Neural cell (in vitro differentiated cells): ENCODE measurements around the gene GAS2L3. TPM values are rescaled to one million over a fixed set of nuclear protein-coding genes. Genes with fewer than 3 reads are reported as not detected.

Experiments used
- H2AFZ ChIP-seq: fragments of 200-600, 300-800 bp; sonication (generic), shearing (Covaris generic); 2 replicates; pipeline ENCODE4 v1.6.0; 2014; ENCODE audit warnings: low read depth, mild to moderate bottlenecking, antibody characterized with exemption, low read length, moderate library complexity
- H3F3A ChIP-seq: fragments of 200-600 bp; shearing (Covaris generic); 2 replicates; pipeline ENCODE4 v1.6.1; 2016; ENCODE audit warnings: mild to moderate bottlenecking, moderate library complexity, mixed read lengths, antibody characterized with exemption, low read length; ENCODE audit not compliant: insufficient read depth, poor library complexity, severe bottlenecking
- H3K27ac ChIP-seq: fragments of 200-600, 300-800 bp; sonication (generic), shearing (Covaris generic); 2 replicates; pipeline ENCODE4 v1.5.1; 2014; ENCODE audit warnings: mild to moderate bottlenecking, low read length, moderate library complexity
- H3K27me3 ChIP-seq: fragments of 300-800, 200-600 bp; sonication (generic), shearing (Covaris generic); 2 replicates; pipeline ENCODE4 v1.6.0; 2014; ENCODE audit warnings: mild to moderate bottlenecking, low read depth, low read length, moderate library complexity; ENCODE audit not compliant: insufficient read depth
- H3K36me3 ChIP-seq: fragments of 300-800, 200-600 bp; sonication (generic), shearing (Covaris generic); 2 replicates; pipeline ENCODE4 v1.5.1; 2014; ENCODE audit warnings: mild to moderate bottlenecking, antibody characterized with exemption, low read length, moderate library complexity; ENCODE audit not compliant: insufficient read depth
- H3K4me2 ChIP-seq: fragments of 300-800, 200-600 bp; sonication (generic), shearing (Covaris generic); 2 replicates; pipeline ENCODE4 v1.6.0; 2014; ENCODE audit warnings: mild to moderate bottlenecking, low read length
- H3K4me3 ChIP-seq: fragments of 300-800, 200-600 bp; sonication (generic), shearing (Covaris generic); 2 replicates; pipeline ENCODE4 v1.5.1; 2014; ENCODE audit warnings: mild to moderate bottlenecking, low read length, moderate library complexity
- H3K79me2 ChIP-seq: fragments of 200-600 bp; shearing (Covaris generic); replicated peaks from 2 replicates; pipeline ENCODE4 v1.6.0; 2014; ENCODE audit warnings: mild to moderate bottlenecking, low read length, moderate library complexity; ENCODE audit not compliant: insufficient read depth
- H3K9ac ChIP-seq: fragments of 300-800, 200-600 bp; sonication (generic), shearing (Covaris generic); 2 replicates; pipeline ENCODE4 v1.6.1; 2016; ENCODE audit warnings: mild to moderate bottlenecking, low read length, mixed read lengths
- H3K9me2 ChIP-seq: fragments of 200-600 bp; shearing (Covaris generic); 2 replicates; pipeline ENCODE4 v1.6.1; 2016; ENCODE audit warnings: mild to moderate bottlenecking, low read length, mixed read lengths; ENCODE audit not compliant: insufficient read depth
- H3K9me3 ChIP-seq: fragments of 200-600, 300-800 bp; sonication (generic), shearing (Covaris generic); 2 replicates; pipeline ENCODE4 v1.6.1; 2016; ENCODE audit warnings: mild to moderate bottlenecking, mixed run types, low read length, moderate library complexity, mixed read lengths
- H4K20me1 ChIP-seq: fragments of 200-600 bp; shearing (Covaris generic); 2 replicates; pipeline ENCODE4 v1.6.1; 2016; ENCODE audit warnings: mild to moderate bottlenecking, mixed run types; ENCODE audit not compliant: insufficient read depth
- CTCF ChIP-seq: fragments of 450-650 bp; IDR thresholded peaks from 2 replicates; pipeline ENCODE4 v1.5.1; 2014; ENCODE audit warnings: antibody characterized with exemption, mild to moderate bottlenecking, moderate library complexity; ENCODE audit not compliant: poor library complexity, severe bottlenecking
- EP300 ChIP-seq: fragments of 450-650 bp; conservative IDR thresholded peaks from 2 replicates; pipeline ENCODE4 v1.6.1; 2014; ENCODE audit warnings: antibody characterized with exemption, mild to moderate bottlenecking, moderate library complexity; ENCODE audit not compliant: poor library complexity, severe bottlenecking
- EZH2 ChIP-seq: fragments of 200-600, 300-800 bp; shearing (Covaris generic), sonication (generic); IDR thresholded peaks from 2 replicates; pipeline ENCODE4 v1.6.1; 2014; ENCODE audit warnings: antibody characterized with exemption, low read length, borderline replicate concordance, mild to moderate bottlenecking; ENCODE audit not compliant: insufficient read depth, poor library complexity, severe bottlenecking
- MXI1 ChIP-seq: fragments of 450-650 bp; conservative IDR thresholded peaks from 2 replicates; pipeline ENCODE4 v1.6.1; 2014; ENCODE audit warnings: antibody characterized with exemption, mild to moderate bottlenecking; ENCODE audit not compliant: poor library complexity, severe bottlenecking
- POLR2AphosphoS5 ChIP-seq: IDR thresholded peaks from 2 replicates; pipeline ENCODE4 v1.6.1; 2012
- RAD21 ChIP-seq: fragments of 450-650 bp; conservative IDR thresholded peaks from 2 replicates; pipeline ENCODE4 v1.6.1; 2014; ENCODE audit warnings: antibody characterized with exemption, mild to moderate bottlenecking, moderate library complexity
- REST ChIP-seq: IDR thresholded peaks from 2 replicates; pipeline ENCODE4 v1.6.1; 2012; ENCODE audit warnings: borderline replicate concordance
- SMC3 ChIP-seq: fragments of 450-650 bp; conservative IDR thresholded peaks from 2 replicates; pipeline ENCODE4 v1.6.1; 2014; ENCODE audit warnings: antibody characterized with exemption, mild to moderate bottlenecking, moderate library complexity; ENCODE audit not compliant: poor library complexity
- TAF1 ChIP-seq: IDR thresholded peaks from 2 replicates; pipeline ENCODE4 v1.6.1; 2012; ENCODE audit warnings: low read depth
- polyA plus RNA-seq: library from polyadenylated mRNA; depleted of rRNA; stranded (reverse); fragments of >200 nt; gene quantifications from 2 replicates; pipeline ENCODE4 v1.2.3, GENCODE V29; 2014

Gene GAS2L3
- polyA plus RNA-seq, 1 donor from 2014 or later: 0.67 TPM

DNA sequence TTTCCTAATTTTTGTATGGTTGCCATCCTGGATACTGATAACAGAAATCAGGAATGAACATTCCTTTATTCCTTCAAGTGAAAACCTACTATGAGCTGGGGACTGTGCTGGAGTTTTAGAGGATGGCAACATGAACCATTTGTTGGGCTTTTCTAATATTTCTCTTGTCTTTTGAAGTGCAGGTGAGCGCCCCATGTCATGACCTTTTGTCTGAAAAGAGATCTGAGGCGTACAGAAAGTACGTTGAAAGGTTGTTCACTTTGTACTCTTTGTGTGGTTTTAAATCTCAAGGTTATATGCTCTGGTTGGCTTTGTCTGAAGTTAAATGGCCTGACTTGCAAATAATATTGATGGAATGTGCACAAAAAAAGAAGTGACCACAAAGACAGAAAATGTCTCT, 79.0 kb downstream of the GAS2L3 start:
- Histone ChIP-seq H2AFZ (no peak overlapping the region), H3F3A (no peaks in the 10 kb centered on the region), H3K27ac (no peak overlapping the region), H3K9ac (no peak overlapping the region), H4K20me1 (no peaks in the 10 kb centered on the region), H3K4me2 (no peak overlapping the region), H3K27me3 (no peaks in the 10 kb centered on the region), H3K9me3 (no peaks in the 10 kb centered on the region), H3K36me3 (no peaks in the 10 kb centered on the region), H3K4me3 (no peak overlapping the region), H3K79me2 (no peaks in the 10 kb centered on the region), H3K9me2 (no peaks in the 10 kb centered on the region)
- TF ChIP-seq POLR2AphosphoS5 (no peak), REST (no peak), EZH2 (no peak), TAF1 (no peak), MXI1 (no peak), SMC3 (no peak), CTCF (no peak), RAD21 (no peak), EP300 (no peak)

- no peaks in the 10 kb centered on the region for H3K27me3 ChIP-seq
- no peaks in the 10 kb centered on the region for H3F3A ChIP-seq
- no peaks in the 10 kb centered on the region for H3K36me3 ChIP-seq
- no peaks in the 10 kb centered on the region for H3K79me2 ChIP-seq
- H3K27ac ChIP-seq: no peak overlapping the region
- no peak overlapping the region for H3K4me3 ChIP-seq
- H3K9me3 ChIP-seq: no peaks in the 10 kb centered on the region
- TF ChIP-seq RAD21 (no peak), EP300 (no peak), TAF1 (no peak), EZH2 (no peak), POLR2AphosphoS5 (no peak), SMC3 (no peak), MXI1 (no peak)
- H3K4me2 ChIP-seq: no peak overlapping the region
- no peaks in the 10 kb centered on the region for H4K20me1 ChIP-seq
- H3K9ac ChIP-seq: no peak overlapping the region
- H3K9me2 ChIP-seq: no peaks in the 10 kb centered on the region
- H2AFZ ChIP-seq: no peak overlapping the region
Measured at GRCh38 chr12:100656141-100656540, 82.7 kb downstream of the GAS2L3 start.
